Measurements from ENCODE around the gene COX5A. TPM values are rescaled to one million over a fixed set of nuclear protein-coding genes. Genes with fewer than 3 reads are reported as not detected.

Gene COX5A
- total and polyA plus RNA-seq, 2 of the 13 experiments (the other 11 are each of a cell fraction or from before 2014, with no cell fraction given), result 158 to 218 TPM

DNA sequence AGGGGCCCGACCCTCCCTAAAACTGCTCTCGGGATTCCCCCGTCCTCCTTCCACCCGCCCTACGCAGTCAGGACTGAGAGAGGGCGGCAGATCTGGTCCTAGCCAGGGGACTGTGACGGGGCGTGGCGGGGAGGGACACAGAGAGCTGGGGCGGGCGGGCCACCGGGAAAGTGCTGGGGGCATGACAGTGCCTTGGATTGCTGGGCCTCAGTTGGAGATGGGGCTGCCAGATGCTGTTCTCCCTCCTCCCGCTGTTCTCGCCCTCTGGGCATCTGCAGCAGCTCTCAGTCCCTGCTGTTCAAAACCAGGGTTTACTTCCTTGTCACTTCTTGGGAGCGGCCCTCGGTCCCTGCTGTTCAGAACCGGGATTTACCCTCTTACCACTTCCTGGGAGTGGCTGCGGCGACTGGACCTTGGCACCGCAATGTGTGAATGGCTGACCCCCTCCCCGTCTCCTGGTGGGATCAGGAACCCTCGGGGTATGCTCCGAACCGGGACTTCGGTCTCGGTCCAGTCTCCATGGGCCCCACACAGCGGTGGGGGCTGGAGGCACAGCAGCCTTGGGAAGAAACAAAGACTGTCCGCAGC is 20.5 kb upstream of the COX5A start (continued):
- TF ChIP-seq HDAC6 (IDR thresholded peaks at IDR 0.05; ENCODE audit: low read depth, low read length) (no peak), POLR2AphosphoS5 (IDR thresholded peaks at IDR 0.05; ENCODE audit: low read depth, low read length) (no peak), POLR2G (IDR thresholded peaks at IDR 0.05; ENCODE audit: low read depth, low read length) (no peak), U2AF1 (optimal IDR thresholded peaks at IDR 0.05; ENCODE audit: low read depth, low read length) (no peak), HOMEZ (CRISPR knock-in tag; IDR thresholded peaks at IDR 0.05; ENCODE audit: low read depth) (no peak), ZNF790 (CRISPR knock-in tag; IDR thresholded peaks at IDR 0.05; ENCODE audit: borderline replicate concordance) (no peak), ZNF260 (CRISPR knock-in tag; IDR thresholded peaks at IDR 0.05; ENCODE audit: borderline replicate concordance, low read depth) (no peak), ETV5 (CRISPR knock-in tag; IDR thresholded peaks at IDR 0.05; ENCODE audit: borderline replicate concordance) (peak; percentile 31; the same call in 1 of the 2 replicates), MEF2D (CRISPR knock-in tag; IDR thresholded peaks at IDR 0.05) (no peak)
- TF ChIP-seq, protein P1, sequence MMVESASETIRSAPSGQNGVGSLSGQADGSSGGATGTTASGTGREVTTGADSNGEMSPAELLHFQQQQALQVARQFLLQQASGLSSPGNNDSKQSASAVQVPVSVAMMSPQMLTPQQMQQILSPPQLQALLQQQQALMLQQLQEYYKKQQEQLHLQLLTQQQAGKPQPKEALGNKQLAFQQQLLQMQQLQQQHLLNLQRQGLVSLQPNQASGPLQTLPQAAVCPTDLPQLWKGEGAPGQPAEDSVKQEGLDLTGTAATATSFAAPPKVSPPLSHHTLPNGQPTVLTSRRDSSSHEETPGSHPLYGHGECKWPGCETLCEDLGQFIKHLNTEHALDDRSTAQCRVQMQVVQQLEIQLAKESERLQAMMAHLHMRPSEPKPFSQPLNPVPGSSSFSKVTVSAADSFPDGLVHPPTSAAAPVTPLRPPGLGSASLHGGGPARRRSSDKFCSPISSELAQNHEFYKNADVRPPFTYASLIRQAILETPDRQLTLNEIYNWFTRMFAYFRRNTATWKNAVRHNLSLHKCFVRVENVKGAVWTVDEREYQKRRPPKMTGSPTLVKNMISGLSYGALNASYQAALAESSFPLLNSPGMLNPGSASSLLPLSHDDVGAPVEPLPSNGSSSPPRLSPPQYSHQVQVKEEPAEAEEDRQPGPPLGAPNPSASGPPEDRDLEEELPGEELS (CRISPR knock-in tag; IDR thresholded peaks at IDR 0.05), result 0 out of 2 replicates have a peak, but pooled peaks have one; percentile 18
- TF ChIP-seq, protein P2, sequence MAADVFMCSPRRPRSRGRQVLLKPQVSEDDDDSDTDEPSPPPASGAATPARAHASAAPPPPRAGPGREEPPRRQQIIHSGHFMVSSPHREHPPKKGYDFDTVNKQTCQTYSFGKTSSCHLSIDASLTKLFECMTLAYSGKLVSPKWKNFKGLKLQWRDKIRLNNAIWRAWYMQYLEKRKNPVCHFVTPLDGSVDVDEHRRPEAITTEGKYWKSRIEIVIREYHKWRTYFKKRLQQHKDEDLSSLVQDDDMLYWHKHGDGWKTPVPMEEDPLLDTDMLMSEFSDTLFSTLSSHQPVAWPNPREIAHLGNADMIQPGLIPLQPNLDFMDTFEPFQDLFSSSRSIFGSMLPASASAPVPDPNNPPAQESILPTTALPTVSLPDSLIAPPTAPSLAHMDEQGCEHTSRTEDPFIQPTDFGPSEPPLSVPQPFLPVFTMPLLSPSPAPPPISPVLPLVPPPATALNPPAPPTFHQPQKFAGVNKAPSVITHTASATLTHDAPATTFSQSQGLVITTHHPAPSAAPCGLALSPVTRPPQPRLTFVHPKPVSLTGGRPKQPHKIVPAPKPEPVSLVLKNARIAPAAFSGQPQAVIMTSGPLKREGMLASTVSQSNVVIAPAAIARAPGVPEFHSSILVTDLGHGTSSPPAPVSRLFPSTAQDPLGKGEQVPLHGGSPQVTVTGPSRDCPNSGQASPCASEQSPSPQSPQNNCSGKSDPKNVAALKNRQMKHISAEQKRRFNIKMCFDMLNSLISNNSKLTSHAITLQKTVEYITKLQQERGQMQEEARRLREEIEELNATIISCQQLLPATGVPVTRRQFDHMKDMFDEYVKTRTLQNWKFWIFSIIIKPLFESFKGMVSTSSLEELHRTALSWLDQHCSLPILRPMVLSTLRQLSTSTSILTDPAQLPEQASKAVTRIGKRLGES (CRISPR knock-in tag; IDR thresholded peaks at IDR 0.05; ENCODE audit: borderline replicate concordance), result no peak
- TF ChIP-seq, protein P3, sequence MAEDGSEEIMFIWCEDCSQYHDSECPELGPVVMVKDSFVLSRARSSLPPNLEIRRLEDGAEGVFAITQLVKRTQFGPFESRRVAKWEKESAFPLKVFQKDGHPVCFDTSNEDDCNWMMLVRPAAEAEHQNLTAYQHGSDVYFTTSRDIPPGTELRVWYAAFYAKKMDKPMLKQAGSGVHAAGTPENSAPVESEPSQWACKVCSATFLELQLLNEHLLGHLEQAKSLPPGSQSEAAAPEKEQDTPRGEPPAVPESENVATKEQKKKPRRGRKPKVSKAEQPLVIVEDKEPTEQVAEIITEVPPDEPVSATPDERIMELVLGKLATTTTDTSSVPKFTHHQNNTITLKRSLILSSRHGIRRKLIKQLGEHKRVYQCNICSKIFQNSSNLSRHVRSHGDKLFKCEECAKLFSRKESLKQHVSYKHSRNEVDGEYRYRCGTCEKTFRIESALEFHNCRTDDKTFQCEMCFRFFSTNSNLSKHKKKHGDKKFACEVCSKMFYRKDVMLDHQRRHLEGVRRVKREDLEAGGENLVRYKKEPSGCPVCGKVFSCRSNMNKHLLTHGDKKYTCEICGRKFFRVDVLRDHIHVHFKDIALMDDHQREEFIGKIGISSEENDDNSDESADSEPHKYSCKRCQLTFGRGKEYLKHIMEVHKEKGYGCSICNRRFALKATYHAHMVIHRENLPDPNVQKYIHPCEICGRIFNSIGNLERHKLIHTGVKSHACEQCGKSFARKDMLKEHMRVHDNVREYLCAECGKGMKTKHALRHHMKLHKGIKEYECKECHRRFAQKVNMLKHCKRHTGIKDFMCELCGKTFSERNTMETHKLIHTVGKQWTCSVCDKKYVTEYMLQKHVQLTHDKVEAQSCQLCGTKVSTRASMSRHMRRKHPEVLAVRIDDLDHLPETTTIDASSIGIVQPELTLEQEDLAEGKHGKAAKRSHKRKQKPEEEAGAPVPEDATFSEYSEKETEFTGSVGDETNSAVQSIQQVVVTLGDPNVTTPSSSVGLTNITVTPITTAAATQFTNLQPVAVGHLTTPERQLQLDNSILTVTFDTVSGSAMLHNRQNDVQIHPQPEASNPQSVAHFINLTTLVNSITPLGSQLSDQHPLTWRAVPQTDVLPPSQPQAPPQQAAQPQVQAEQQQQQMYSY (CRISPR knock-in tag; IDR thresholded peaks at IDR 0.05), result peak; percentile 17; the same call in 1 of the 2 replicates
- TF ChIP-seq, protein P4, sequence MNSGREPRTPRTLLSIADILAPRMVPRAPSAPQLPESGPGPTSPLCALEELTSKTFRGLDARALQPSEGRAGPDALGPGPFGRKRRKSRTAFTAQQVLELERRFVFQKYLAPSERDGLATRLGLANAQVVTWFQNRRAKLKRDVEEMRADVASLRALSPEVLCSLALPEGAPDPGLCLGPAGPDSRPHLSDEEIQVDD (CRISPR knock-in tag; IDR thresholded peaks at IDR 0.05; ENCODE audit: borderline replicate concordance), result no peak

All from HepG2 (cell line).